Stimulated activated naive B cell treated with anti-CD40 and anti-IgM and Interleukin-4, amounts not matched to agents 10 μg/mL and 1 μg/mL and 100 μg/mL, for 72 hours (primary cell): ENCODE measurements around the gene NCS1.

ENCODE experiments used
- ATAC-seq, 2 donors: fragments of 150-1000 bp; cut with Tn5 transposase; replicated peaks; 2 replicates each; pipeline ENCODE4 v1.10.0; 2021; ENCODE audit warnings: moderate library complexity in 1 of 2
- DNase-seq: peaks from one replicate; pipeline ENCODE4 v3.0.0; 2021
- H3K27ac Mint-ChIP-seq: one replicate; pipeline ENCODE4 v1.8.0; 2022; ENCODE audit warnings: mild to moderate bottlenecking, mixed read lengths
- H3K27me3 Mint-ChIP-seq, 2 donors: one replicate each; pipeline ENCODE4 v1.8.0; 2022; ENCODE audit warnings: mixed read lengths in 2 of 2
- H3K36me3 Mint-ChIP-seq, 2 donors: one replicate each; pipeline ENCODE4 v1.8.0; 2022; ENCODE audit warnings: mixed read lengths in 2 of 2, mild to moderate bottlenecking in 1 of 2
- H3K4me1 Mint-ChIP-seq, 2 donors: one replicate each; pipeline ENCODE4 v1.8.0; 2022; ENCODE audit warnings: mixed read lengths in 2 of 2, mild to moderate bottlenecking in 1 of 2
- H3K4me3 Mint-ChIP-seq, 2 donors: one replicate each; pipeline ENCODE4 v1.8.0; 2022; ENCODE audit warnings: mild to moderate bottlenecking in 2 of 2, mixed read lengths in 2 of 2, moderate library complexity in 1 of 2
- H3K9me3 Mint-ChIP-seq, 2 donors: one replicate each; pipeline ENCODE4 v1.8.0; 2022; ENCODE audit warnings: mixed read lengths in 2 of 2, mild to moderate bottlenecking in 1 of 2

The NCS1 gene

DNA sequence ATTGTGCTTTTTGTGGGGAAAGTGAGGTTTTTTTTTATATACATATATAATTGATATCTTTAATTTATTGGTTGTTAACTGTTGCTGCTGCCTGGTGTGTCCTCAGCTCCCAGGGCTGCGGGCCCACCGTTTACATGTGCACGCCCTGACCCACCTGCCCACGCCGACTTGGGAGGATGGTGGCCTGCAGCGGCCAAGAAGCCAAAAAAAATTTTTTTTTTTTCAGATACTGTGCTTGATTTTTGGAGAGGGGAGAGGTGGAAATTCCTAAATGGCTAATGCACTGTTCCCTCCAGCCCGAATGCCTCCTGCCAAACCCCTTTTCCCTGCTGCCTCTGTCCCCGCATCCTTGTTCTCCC lies 61.4 kb downstream of the NCS1 start:
- Mint-ChIP-seq H3K4me3 (no peak overlapping the region), H3K4me1 (peaks cover 6 to 12% of the 10 kb centered on the region in 2 donors), H3K27ac (peak overlapping the region; percentile 59), H3K36me3 (peaks cover 10 to 12% of the 10 kb centered on the region in 2 donors), H3K9me3 (peaks cover 0 to 3% of the 10 kb centered on the region in 2 donors), H3K27me3 (peaks cover 0 to 4% of the 10 kb centered on the region in 2 donors)
- ATAC-seq (no peak), DNase-seq (no peak)

DNA sequence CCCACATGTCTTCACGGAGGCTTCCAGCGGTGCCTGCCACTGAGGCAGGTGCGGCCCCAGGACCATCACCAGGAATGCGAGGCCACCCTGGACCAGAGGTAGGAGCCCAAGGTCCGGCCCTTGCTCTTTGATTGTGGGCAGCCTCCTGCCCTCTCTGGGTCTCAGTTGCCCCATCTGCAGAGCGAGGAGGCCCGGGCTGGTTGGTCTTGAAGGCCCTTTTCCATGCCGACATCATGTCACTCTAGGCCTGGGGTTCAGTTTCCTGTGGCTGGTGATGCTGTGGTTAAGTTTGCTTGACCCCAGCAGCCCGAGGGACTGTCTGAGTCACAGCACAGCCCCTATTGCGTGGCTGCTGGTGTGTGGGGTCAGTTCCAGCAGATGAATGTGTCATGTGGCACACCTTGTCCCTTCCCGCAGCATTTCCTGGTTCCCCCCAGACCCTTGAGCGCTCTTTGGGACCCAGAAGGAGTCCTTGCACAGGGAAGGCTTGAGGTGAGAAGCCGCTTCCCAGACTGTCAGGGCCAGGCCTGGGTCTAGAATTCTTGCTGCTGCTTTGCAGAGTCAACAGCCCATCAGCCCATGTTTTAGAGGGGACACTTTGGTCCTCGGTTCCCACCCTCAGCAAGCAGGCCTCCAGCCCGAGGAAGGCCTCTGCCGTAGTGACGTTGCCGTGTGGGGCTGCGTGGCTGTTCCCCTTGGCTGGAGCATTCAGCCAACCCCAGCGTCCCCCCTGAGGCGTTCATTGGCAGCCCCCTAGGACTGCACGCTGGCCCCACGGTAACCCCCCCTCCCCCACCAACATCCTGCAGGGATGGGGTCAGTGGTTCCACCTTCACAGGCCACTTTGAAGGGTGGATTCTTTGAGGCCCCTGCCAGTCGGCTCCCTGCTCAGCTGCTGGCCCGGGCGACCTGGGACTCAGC lies 62.4 kb downstream of the NCS1 start:
- Mint-ChIP-seq H3K9me3 (peaks cover 0 to 2% of the 10 kb centered on the region in 2 donors), H3K27me3 (peaks cover 0 to 4% of the 10 kb centered on the region in 2 donors), H3K36me3 (peaks cover 9 to 12% of the 10 kb centered on the region in 2 donors), H3K4me1 (peaks cover 7 to 22% of the 10 kb centered on the region in 2 donors), H3K27ac (no peak overlapping the region), H3K4me3 (no peak overlapping the region)
- no peak for DNase-seq
- no peak for ATAC-seq

DNA sequence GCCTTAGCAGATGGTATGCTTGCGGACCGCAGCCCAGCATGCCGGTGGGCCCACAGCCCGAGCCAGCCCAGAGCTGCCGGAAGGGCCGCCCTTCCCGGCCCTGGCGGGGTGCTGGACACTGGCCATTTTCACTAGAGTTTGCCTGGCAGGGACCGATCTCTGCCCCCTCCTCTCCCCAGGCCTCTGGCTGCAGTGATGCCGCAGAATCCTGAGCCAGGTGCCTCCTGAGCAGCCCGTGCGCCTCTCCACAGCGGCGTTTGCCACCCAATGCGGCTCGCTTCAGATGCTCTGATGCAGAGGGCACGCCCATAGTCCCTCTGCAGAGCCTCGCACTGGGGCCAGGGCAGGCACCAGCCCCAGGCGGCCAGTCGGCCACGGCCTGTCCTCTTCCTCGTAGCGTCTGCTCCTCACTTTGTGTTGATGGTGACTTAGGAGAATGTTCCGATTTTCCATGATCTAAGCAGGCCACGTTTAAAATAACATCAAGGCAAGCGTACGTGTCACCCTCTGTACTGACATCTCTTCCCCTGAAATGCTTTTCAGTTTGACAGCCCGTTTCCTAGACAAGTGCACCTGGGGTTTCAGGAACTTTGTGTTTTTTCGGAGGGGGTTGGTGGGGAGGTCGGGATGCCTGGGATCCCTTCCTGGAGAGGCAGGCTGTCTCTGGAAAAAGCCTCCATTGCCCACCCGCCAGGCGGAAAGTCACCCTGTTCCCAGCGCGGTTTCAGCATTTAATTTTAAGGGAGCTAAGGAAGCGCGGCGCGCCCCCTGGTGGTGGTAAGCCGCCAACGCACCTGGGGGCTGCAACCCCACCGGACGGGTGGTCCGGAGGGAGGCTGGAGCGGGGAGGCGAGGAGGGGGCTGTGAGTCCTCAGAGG lies 63.6 kb downstream of the NCS1 start:
- Mint-ChIP-seq H3K36me3 (peaks cover 6 to 7% of the 10 kb centered on the region in 2 donors), H3K4me1 (peaks cover 18 to 34% of the 10 kb centered on the region in 2 donors), H3K27me3 (peaks cover 0 to 4% of the 10 kb centered on the region in 2 donors), H3K9me3 (no peaks in the 10 kb centered on the region), H3K4me3 (peak overlapping the region in 1 of 2 donors; percentile 56), H3K27ac (peak overlapping the region; percentile 38)
- ATAC-seq (no peak), DNase-seq (peak; percentile 42)

DNA sequence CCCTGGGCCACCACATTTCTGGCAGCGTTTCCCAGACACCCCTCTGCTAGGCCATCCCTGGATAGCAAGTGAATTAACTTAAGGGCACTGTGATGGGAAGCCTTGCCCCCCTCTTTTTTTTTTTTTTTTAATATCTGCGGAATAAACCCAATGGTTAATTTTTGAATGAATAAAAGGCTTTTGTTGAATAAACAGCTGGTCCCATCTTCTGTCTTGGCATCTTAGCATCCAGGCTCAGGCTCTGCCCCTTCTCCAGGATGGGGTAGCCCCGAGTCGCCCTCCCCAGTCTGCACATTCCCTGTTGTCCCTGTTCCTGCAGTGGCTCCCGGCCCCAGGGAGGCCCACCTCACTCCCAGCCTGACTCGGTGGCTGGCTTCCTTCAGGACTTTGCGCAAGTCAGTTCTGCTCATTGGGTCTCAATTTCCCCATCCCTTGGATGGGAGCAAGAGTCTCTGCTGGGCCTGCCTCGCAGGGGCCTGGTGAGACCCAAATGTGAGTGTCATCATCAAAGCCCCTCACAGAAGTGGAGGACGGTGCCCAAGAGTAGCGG lies 64.3 kb downstream of the NCS1 start:
- no peak for DNase-seq
- peaks cover 6 to 7% of the 10 kb centered on the region in 2 donors for H3K36me3 Mint-ChIP-seq
- peaks cover 0 to 4% of the 10 kb centered on the region in 2 donors for H3K27me3 Mint-ChIP-seq

DNA sequence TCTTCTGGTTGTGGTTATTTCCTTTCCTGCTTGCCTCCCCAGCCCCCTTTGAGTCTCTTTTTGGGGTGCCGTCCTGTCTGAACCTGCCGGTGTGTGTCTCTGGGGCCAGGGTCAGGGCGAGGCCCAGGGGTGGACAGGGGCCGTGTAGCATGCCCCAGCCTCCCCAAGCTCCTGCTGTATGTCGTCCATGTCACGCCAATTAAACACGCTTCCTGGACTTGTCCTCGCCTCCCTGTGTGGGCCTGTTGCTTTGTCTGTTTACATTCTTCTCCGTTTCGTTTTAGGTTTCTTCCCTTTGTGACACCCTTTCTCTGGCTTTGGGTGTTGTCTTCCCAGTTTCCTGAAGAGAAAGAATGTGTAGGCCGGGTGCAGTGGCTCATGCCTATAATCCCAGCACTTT lies 64.9 kb downstream of the NCS1 start:
- H3K4me1 Mint-ChIP-seq, result peaks cover 21 to 45% of the 10 kb centered on the region in 2 donors
- ATAC-seq (no peak), DNase-seq (no peak)
- no peak overlapping the region for H3K27ac Mint-ChIP-seq
- H3K9me3 Mint-ChIP-seq, result no peaks in the 10 kb centered on the region
- H3K36me3 Mint-ChIP-seq, result peaks cover 6 to 7% of the 10 kb centered on the region in 2 donors
- no peak overlapping the region for H3K4me3 Mint-ChIP-seq
- peaks cover 0 to 2% of the 10 kb centered on the region in 2 donors for H3K27me3 Mint-ChIP-seq

More for the DNA sequence above, 64.3 kb downstream of the NCS1 start:
- no peak for ATAC-seq
- peaks cover 21 to 42% of the 10 kb centered on the region in 2 donors for H3K4me1 Mint-ChIP-seq
- no peaks in the 10 kb centered on the region for H3K9me3 Mint-ChIP-seq
- H3K27ac Mint-ChIP-seq, result no peak overlapping the region
- H3K4me3 Mint-ChIP-seq, result no peak overlapping the region

DNA sequence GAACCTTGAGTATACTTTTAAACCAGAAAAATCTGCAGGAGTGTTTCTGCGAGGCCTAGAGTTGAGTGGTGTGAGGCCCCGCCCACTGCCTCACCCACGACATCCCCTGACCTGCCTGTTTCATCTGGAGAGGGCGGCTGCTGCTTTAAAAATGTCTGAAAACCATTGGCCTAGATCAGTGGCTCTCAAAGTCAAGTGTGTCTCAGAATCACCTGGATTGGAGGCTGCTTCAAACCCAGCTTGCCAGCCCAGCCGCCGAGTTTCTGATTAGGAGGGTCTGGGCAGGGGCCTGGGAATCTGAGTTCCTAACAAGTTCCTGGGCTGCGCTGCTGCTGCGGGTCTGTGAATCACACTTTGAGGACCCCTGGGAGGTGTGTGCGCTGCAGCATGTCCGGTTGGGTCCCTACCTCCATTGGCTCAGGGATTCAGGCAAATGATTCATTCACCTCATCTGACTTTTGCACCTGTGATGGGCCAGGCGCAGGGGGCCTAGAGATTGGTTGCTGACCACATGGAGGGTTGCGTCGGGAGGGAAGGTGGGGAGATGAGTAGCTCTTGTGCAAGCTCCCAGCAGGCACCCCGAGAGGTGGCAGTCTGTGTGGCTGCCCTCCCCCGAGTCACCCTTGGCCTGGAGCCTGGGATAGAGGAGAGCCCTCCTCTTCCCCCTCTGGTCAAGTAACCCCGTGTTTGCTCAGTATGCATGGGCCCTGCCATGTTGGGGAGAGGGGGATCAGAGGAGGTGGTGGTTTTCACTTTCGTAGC lies 65.7 kb downstream of the NCS1 start:
- no peak overlapping the region for H3K27ac Mint-ChIP-seq
- H3K9me3 Mint-ChIP-seq, result no peaks in the 10 kb centered on the region
- ATAC-seq, result no peak
- H3K4me3 Mint-ChIP-seq, result no peak overlapping the region
- H3K27me3 Mint-ChIP-seq, result peaks cover 4 to 5% of the 10 kb centered on the region in 2 donors
- H3K36me3 Mint-ChIP-seq, result peaks cover 4 to 6% of the 10 kb centered on the region in 2 donors
- DNase-seq, result no peak
- peaks cover 25 to 51% of the 10 kb centered on the region in 2 donors for H3K4me1 Mint-ChIP-seq

DNA sequence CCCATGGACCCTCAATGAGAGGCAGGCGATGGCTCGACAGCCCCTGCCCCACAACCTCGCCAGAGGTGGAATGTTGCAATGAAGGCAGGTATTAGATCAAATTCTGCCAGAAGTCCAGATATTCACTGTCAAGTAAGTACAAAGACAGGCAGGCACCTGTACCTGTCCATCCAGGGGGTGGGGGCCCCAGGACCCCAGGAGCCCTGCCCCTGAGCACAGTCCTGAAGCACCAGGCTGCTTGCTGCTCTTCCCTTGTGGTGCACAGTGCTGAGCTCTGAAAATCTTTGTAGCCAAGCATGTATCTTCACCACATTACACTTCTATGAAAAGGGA lies 67.1 kb downstream of the NCS1 start:
- peak overlapping the region in 1 of 2 donors; percentile 33 for H3K4me3 Mint-ChIP-seq
- no peaks in the 10 kb centered on the region for H3K9me3 Mint-ChIP-seq
- DNase-seq (no peak), ATAC-seq (peak; percentile 18 to 21)
- H3K36me3 Mint-ChIP-seq, result no peaks in the 10 kb centered on the region
- H3K27me3 Mint-ChIP-seq, result peaks cover 4 to 12% of the 10 kb centered on the region in 2 donors
- peaks cover 27 to 56% of the 10 kb centered on the region in 2 donors for H3K4me1 Mint-ChIP-seq
- no peak overlapping the region for H3K27ac Mint-ChIP-seq

DNA sequence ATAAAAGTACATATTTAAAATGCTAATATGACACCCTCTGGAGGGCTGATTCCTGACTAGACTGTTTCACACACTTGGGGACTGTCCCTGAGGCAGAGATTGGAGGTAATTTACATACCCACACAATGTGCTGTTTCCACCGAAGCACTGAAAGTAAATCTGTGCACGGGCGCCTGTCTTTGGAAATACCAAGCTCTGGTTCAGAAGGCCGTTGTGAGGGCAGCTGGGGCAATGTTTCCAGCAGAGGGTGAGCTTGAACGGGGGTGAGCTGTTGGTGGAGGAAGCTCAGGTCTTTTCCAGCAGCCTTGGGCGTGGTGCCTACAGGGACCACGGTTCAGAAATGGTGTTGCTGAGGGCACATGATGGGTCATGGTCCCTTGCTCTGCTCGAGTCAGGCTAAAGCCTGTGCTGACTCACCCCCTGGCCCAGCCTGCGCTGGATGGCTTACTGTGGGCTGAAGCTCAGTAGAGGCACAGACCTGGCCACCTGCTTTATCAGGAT lies 67.6 kb downstream of the NCS1 start:
- H3K36me3 Mint-ChIP-seq, result no peaks in the 10 kb centered on the region
- ATAC-seq (peak; percentile 90 to 91), DNase-seq (peak; percentile 77)
- H3K9me3 Mint-ChIP-seq, result no peaks in the 10 kb centered on the region
- H3K27me3 Mint-ChIP-seq, result peaks cover 4 to 16% of the 10 kb centered on the region in 2 donors
- peak overlapping the region; percentile 92 for H3K27ac Mint-ChIP-seq
- H3K4me1 Mint-ChIP-seq, result peaks cover 27 to 56% of the 10 kb centered on the region in 2 donors
- H3K4me3 Mint-ChIP-seq, result peak overlapping the region; percentile 33 to 55

DNA sequence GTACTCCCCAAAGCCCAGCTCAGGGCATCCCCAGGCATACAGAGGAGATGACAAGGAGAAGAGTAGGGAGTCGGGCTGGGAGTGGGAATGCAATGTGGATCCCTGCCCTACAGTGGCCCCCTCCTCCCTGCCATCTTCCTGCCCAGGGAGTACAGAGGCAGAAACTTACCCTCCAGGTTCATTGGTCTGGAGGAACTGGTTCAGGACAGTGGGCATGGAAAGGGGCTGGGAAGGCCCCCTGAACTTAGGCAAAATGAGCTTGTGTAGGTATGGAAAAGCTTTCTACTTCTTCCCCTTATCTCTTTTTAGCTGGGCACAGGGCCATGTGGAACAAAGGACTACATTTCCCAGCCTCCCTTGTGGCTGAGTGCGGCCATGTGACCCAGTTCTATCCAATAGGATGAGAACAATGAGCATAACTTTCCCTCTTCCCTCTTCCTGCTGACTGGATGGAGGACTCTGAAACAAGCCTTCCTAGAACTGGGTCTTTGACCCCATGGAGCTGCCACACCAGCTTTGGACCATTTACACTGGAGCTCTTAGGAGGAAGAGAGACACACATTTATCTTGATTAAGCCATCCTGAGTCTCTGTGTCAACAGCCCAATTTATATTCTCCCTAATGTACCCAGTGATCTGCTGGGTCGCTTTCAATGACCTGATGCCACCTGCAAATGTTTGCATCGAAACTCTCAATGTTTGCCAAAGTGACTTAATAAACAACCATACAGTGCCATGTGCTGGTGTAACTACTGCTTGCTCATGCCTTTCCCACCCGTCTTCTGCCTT lies 68.4 kb downstream of the NCS1 start:
- no peak overlapping the region for H3K4me3 Mint-ChIP-seq
- ATAC-seq (peak; percentile 43 to 46), DNase-seq (no peak)
- no peaks in the 10 kb centered on the region for H3K9me3 Mint-ChIP-seq
- peaks cover 27 to 56% of the 10 kb centered on the region in 2 donors for H3K4me1 Mint-ChIP-seq
- H3K27me3 Mint-ChIP-seq, result peaks cover 4 to 18% of the 10 kb centered on the region in 2 donors
- no peaks in the 10 kb centered on the region for H3K36me3 Mint-ChIP-seq
- peak overlapping the region; percentile 92 for H3K27ac Mint-ChIP-seq

DNA sequence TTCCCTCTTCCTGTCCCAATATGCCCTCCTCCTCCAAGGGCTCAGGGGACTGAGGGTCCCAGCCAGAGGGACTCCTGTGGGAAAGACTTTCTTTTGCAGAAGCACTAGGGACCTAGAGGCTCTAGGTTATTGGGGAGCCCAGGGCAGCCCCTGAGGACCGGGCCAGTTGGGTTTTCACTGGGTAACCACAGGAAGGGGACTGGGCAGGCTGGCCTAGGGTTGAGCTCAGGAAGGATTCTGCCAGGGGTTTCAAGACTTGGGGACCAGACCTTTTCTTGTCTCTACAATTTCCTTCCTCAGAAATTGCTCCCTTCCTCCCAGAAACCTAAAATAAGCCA lies 69.0 kb downstream of the NCS1 start:
- Mint-ChIP-seq H3K27me3 (peaks cover 4 to 18% of the 10 kb centered on the region in 2 donors), H3K9me3 (no peaks in the 10 kb centered on the region), H3K4me3 (no peak overlapping the region), H3K27ac (no peak overlapping the region), H3K36me3 (no peaks in the 10 kb centered on the region), H3K4me1 (peaks cover 22 to 52% of the 10 kb centered on the region in 2 donors)
- ATAC-seq, result no peak
- no peak for DNase-seq

DNA sequence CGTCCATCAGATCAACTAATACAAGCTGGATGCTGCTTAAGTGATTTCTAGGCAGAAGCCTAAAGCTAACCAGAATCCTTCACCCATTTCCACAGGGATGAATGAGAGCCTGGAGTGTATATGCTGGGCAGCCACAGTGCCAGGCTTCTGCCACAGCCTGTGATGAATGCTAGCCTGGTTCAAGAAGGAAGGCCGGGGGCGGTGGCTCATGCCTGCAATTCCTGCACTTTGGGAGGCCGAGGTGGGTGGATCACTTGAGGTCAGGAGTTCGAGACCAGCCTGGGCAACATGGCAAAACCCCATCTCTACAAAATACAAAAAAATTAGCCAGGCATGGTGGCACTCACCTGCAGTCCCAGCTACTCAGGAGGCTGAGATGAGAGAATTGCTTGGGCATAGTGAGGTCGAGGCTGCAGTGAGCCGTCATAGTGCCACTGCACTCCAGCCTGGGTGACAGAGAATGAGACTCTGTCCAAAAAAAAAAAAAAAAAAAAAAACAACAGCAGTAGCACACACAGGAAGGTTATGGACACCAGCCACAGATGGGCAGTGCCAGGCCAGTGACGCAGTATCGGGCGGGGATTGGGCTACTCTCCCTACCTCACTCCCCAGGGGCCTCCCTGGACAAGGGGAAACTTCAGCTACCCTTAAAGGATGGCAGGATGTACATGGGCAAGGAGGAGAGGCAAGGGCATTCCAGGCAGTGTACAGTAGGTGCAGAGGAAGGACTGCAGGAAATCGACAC lies 70.2 kb downstream of the NCS1 start:
- no peak for DNase-seq
- H3K9me3 Mint-ChIP-seq, result no peaks in the 10 kb centered on the region
- H3K27me3 Mint-ChIP-seq, result peaks cover 4 to 18% of the 10 kb centered on the region in 2 donors
- H3K27ac Mint-ChIP-seq, result peak overlapping the region; percentile 47
- no peak for ATAC-seq
- H3K36me3 Mint-ChIP-seq, result no peaks in the 10 kb centered on the region
- peaks cover 21 to 46% of the 10 kb centered on the region in 2 donors for H3K4me1 Mint-ChIP-seq
- H3K4me3 Mint-ChIP-seq, result peak overlapping the region; percentile 21 to 67

DNA sequence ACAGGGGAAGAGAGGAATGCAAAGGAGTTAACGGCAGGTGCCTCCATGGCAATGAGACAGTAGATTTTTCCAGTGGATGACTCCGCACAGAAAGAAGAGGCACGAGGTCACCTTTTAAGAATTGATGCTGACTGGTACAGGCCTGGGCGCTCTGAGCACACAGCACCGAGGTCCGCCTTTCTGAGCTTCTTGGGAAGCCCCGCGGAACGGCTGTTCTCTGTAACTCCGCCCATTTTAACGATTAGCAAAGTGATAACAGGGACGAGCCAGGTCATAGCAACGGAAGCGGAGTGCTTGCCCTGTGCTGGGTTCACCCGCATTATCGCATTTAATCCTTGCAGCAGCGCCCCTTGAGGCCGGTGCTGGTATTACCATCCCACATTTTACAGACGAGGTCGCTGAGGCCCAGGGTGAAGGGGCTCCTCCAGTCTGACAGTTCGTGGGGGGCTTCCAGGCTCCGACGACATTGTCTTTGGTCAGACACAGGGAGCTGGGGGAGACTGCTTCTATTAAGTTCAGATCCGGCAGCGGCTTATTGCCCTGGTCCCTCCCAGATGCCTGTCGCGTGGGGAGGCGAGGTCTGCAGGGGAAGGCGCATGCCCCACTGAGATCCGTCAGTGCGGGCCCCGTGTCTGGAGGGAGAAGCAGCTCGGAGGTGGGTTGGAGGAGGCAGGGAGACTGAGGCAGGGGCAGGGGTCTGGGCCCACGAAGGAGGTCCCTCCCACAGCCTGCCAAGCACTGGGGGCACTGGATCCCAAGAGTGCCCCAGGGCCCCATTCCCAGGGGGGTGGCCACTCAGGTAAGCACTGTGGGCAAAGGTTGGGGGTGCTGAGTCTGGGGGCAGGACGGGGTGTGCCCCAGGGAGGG lies 71.0 kb downstream of the NCS1 start:
- peaks cover 21 to 46% of the 10 kb centered on the region in 2 donors for H3K4me1 Mint-ChIP-seq
- DNase-seq, result peak; percentile 61
- H3K4me3 Mint-ChIP-seq, result peak overlapping the region; percentile 64 to 67
- H3K27me3 Mint-ChIP-seq, result peaks cover 4 to 18% of the 10 kb centered on the region in 2 donors
- no peaks in the 10 kb centered on the region for H3K9me3 Mint-ChIP-seq
- ATAC-seq, result peak; percentile 14 to 23
- peak overlapping the region; percentile 47 for H3K27ac Mint-ChIP-seq
- H3K36me3 Mint-ChIP-seq, result no peaks in the 10 kb centered on the region
